Activated CD4-positive, CD25-positive, alpha-beta regulatory T cell treated with anti-CD3 and anti-CD28 coated beads, Interleukin-2, amount 50 U/mL, for 72 hours (primary cell): Measurements from ENCODE around the gene MTAP.

Experiments
- DNase-seq: peaks from one replicate; pipeline ENCODE4 v3.0.0; 2021

MTAP gene

GRCh38 chr9:21806644-21807043, 4.2 kb downstream of the MTAP start:
- DNase-seq = no peak

- DNase-seq = no peak
These were observed 8.0 kb downstream of the MTAP start for GRCh38 chr9:21810388-21810787.

- DNase-seq = no peak
These were observed 8.4 kb downstream of the MTAP start for GRCh38 chr9:21810881-21811280.

GRCh38 chr9:21811914-21812313, 9.5 kb downstream of the MTAP start:
- no peak for DNase-seq

- DNase-seq = no peak
These were observed 10.0 kb downstream of the MTAP start for GRCh38 chr9:21812415-21812814.

- peak; percentile 69 for DNase-seq
These were observed 10.6 kb downstream of the MTAP start for GRCh38 chr9:21812946-21813568.

- no peak for DNase-seq
These were observed 11.4 kb downstream of the MTAP start for GRCh38 chr9:21813575-21814473.

- no peak for DNase-seq
These were observed 13.2 kb downstream of the MTAP start for GRCh38 chr9:21815643-21816042.

- DNase-seq = no peak
These were observed 14.7 kb downstream of the MTAP start for GRCh38 chr9:21817176-21817575.

GRCh38 chr9:21825637-21826036, 23.2 kb downstream of the MTAP start:
- DNase-seq = no peak

- no peak for DNase-seq
These were observed 26.5 kb downstream of the MTAP start for GRCh38 chr9:21828853-21829410.

GRCh38 chr9:21830589-21830988, 28.2 kb downstream of the MTAP start:
- no peak for DNase-seq

GRCh38 chr9:21831841-21832509, 29.5 kb downstream of the MTAP start:
- DNase-seq = no peak

- no peak for DNase-seq
These were observed 30.8 kb downstream of the MTAP start for GRCh38 chr9:21833090-21833801.

- no peak for DNase-seq
These were observed 32.7 kb downstream of the MTAP start for GRCh38 chr9:21835121-21835520.

- DNase-seq = no peak
These were observed 34.2 kb downstream of the MTAP start for GRCh38 chr9:21836437-21837161.

GRCh38 chr9:21837501-21837900, 35.1 kb downstream of the MTAP start:
- no peak for DNase-seq

GRCh38 chr9:21840647-21841046, 38.2 kb downstream of the MTAP start:
- no peak for DNase-seq

GRCh38 chr9:21841133-21841532, 38.7 kb downstream of the MTAP start:
- DNase-seq = no peak

GRCh38 chr9:21848615-21849014, 46.2 kb downstream of the MTAP start:
- no peak for DNase-seq

GRCh38 chr9:21852754-21853153, 50.3 kb downstream of the MTAP start:
- DNase-seq = no peak

- DNase-seq = no peak
These were observed 51.0 kb downstream of the MTAP start for GRCh38 chr9:21853414-21853813.
